ENCODE measurements around the gene OMA1. TPM values are rescaled to one million over a fixed set of nuclear protein-coding genes. Genes with fewer than 3 reads are reported as not detected.
A peak's percentile ranks its signal among the peaks of the same experiment; 100 is the strongest.
"Not testable (repeated sequence)": the region's sequence is repeated elsewhere in the genome, so short reads cannot be mapped to it uniquely, and the experiment has no call there.

Gene OMA1
- total RNA-seq, 1 donor from 2014 or later, result 2.4 TPM

DNA sequence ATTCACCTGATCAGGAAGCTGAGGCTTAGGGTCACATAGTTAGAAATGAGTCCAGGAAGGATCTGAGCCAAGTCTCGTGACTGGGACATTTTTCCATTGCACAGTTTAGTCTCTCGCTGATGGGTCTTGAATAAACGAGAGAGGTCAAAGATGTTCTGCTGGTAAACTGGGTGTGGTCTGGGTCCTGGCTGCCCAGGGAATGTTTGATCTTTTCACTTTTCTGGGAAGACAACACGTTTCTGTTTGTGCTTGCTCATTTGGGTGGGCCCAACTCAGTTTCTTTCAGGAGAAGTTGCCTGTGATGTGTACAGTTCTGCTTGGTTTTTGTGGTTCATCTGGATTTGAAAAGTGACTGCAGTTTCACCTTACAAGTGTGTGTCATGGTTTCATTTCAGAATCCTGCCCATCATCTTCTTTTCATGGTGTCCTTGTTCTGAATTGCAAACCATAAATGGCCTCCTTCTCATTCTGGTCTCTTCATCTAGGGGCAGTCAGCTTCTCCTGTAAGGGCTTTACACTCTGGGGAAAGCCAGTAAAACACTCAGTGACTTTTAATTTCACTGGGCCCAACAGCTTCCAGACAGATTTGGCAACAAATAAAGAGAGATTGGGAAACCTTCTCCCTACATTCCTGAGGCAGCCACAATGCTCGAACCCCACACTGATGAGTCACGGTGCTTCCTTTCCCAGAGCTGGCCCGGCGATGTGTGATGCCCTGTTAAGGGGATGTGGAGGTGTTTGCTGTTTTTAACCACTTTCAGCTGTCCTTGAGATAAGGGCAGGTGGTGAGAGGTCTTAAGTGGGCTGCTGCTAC is 37.8 kb upstream of the OMA1 start:
- Histone ChIP-seq H3K4me1 (peaks cover 7 to 25% of the 10 kb centered on the region in 2 donors), H3K27me3 (no peaks in the 10 kb centered on the region), H3K36me3 (no peaks in the 10 kb centered on the region), H3K9me3 (no peaks in the 10 kb centered on the region), H3K4me3 (no peak overlapping the region), H3K27ac (peak overlapping the region; percentile 71 to 89)
- TF ChIP-seq, protein P1, sequence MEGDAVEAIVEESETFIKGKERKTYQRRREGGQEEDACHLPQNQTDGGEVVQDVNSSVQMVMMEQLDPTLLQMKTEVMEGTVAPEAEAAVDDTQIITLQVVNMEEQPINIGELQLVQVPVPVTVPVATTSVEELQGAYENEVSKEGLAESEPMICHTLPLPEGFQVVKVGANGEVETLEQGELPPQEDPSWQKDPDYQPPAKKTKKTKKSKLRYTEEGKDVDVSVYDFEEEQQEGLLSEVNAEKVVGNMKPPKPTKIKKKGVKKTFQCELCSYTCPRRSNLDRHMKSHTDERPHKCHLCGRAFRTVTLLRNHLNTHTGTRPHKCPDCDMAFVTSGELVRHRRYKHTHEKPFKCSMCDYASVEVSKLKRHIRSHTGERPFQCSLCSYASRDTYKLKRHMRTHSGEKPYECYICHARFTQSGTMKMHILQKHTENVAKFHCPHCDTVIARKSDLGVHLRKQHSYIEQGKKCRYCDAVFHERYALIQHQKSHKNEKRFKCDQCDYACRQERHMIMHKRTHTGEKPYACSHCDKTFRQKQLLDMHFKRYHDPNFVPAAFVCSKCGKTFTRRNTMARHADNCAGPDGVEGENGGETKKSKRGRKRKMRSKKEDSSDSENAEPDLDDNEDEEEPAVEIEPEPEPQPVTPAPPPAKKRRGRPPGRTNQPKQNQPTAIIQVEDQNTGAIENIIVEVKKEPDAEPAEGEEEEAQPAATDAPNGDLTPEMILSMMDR (IDR thresholded peaks at IDR 0.05), result no peak
- intact Hi-C loops (cut with DNase I), result loop anchor here (1.0 to 10.0 kb wide), 3 partner anchors 8 to 191 kb away; partner anchors contain the start of gene OMA1
- DNase-seq (ENCODE audit: low spot score in 2 of 2), result peak; percentile 59 to 94

DNA sequence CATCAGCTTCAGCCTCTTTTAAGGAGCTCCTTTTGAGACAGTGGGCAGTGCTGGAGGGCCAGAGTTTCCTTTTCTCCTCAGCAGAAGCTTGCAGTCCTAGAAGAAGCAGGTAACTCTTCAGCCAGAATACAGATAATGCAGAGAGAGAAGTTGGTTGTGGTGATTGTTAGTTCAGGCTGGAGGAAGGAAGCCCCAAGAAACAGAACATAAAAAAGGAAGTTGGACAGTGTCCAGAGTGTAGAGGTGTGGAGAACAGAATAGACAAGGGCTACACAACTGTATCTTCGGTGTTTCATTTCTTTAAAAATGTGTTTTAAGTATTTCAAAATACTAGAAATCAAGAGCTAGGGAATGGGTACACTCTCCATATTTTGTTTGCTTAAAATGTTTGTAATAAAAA is 37.0 kb upstream of the OMA1 start:
- H3K27ac ChIP-seq, result peak overlapping the region; percentile 71 to 89
- no peak for DNase-seq (ENCODE audit: low spot score in 2 of 2)

DNA sequence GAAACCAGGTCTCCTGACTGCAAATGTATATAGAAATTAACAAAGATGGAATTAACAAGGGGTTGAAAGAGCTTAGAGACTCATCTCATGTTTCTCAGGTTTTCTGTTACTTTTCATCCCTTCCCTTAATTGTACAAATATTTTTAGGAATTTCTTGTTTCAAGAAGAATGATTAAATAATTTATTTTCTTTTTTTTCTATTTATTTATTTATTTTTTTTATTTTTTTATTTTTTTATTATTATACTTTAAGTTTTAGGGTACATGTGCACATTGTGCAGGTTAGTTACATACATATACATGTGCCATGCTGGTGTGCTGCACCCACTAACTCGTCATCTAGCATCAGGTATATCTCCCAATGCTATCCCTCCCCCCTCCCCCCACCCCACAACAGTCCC is 35.6 kb upstream of the OMA1 start:
- intact Hi-C loops (cut with DNase I), result loop anchor here (10.0 kb wide), 1 partner anchor 193 kb away; no protein-coding TSS in a partner anchor

More for the DNA sequence above, 37.0 kb upstream of the OMA1 start:
- TF ChIP-seq, protein P1 (IDR thresholded peaks at IDR 0.05), result no peak
- Histone ChIP-seq H3K9me3 (no peaks in the 10 kb centered on the region), H3K27me3 (no peaks in the 10 kb centered on the region), H3K4me3 (no peak overlapping the region), H3K36me3 (no peaks in the 10 kb centered on the region), H3K4me1 (peaks cover 7 to 25% of the 10 kb centered on the region in 2 donors)
- intact Hi-C loops (cut with DNase I), result loop anchor here (10.0 kb wide), 1 partner anchor 191 kb away; no protein-coding TSS in a partner anchor

GRCh38 chr1:58581641-58582040 is 35.1 kb upstream of the OMA1 start:
- TF ChIP-seq, protein P1 (IDR thresholded peaks at IDR 0.05), result no peak
- H3K9me3 ChIP-seq, result no peaks in the 10 kb centered on the region
- H3K27me3 ChIP-seq, result no peaks in the 10 kb centered on the region
- H3K27ac ChIP-seq, result no peak overlapping the region
- DNase-seq (ENCODE audit: low spot score in 2 of 2), result no peak
- no peaks in the 10 kb centered on the region for H3K36me3 ChIP-seq
- H3K4me1 ChIP-seq, result peaks cover 11 to 27% of the 10 kb centered on the region in 2 donors
- no peak overlapping the region for H3K4me3 ChIP-seq
- intact Hi-C loops (cut with DNase I), result loop anchor here (10.0 kb wide), 1 partner anchor 193 kb away; no protein-coding TSS in a partner anchor

More for the DNA sequence above, 35.6 kb upstream of the OMA1 start:
- DNase-seq (ENCODE audit: low spot score in 2 of 2); H3K9me3 ChIP-seq; H3K27me3 ChIP-seq; H3K36me3 ChIP-seq; H3K4me3 ChIP-seq; H3K27ac ChIP-seq: not testable (repeated sequence)
- peaks cover 7 to 25% of the 10 kb centered on the region in 2 donors for H3K4me1 ChIP-seq

GRCh38 chr1:58580186-58580585 is 33.7 kb upstream of the OMA1 start:
- Histone ChIP-seq H3K27ac (peak overlapping the region in 1 of 2 donors; percentile 3), H3K4me3 (no peak overlapping the region), H3K4me1 (peaks cover 17 to 25% of the 10 kb centered on the region in 2 donors), H3K36me3 (no peaks in the 10 kb centered on the region), H3K27me3 (no peaks in the 10 kb centered on the region), H3K9me3 (no peaks in the 10 kb centered on the region)
- TF ChIP-seq, protein P1 (IDR thresholded peaks at IDR 0.05), result no peak
- no peak for DNase-seq (ENCODE audit: low spot score in 2 of 2)
- intact Hi-C loops (cut with DNase I), result loop anchor here (10.0 kb wide), 1 partner anchor 195 kb away; no protein-coding TSS in a partner anchor

- no peaks in the 10 kb centered on the region for H3K36me3 ChIP-seq
- H3K9me3 ChIP-seq, result no peaks in the 10 kb centered on the region
- H3K4me1 ChIP-seq, result peaks cover 8 to 9% of the 10 kb centered on the region in 2 donors
- no peak for DNase-seq (ENCODE audit: low spot score in 2 of 2)
- intact Hi-C loops (cut with DNase I), result loop anchor here (1.0 to 2.0 kb wide), 3 partner anchors 19 to 41 kb away; partner anchors contain the start of gene OMA1
- peak overlapping the region in 1 of 2 donors; percentile 58 for H3K27ac ChIP-seq
- peak overlapping the region in 1 of 2 donors; percentile 71 for H3K4me3 ChIP-seq
- TF ChIP-seq, protein P1 (IDR thresholded peaks at IDR 0.05), result no peak
- H3K27me3 ChIP-seq, result no peaks in the 10 kb centered on the region
Measured at GRCh38 chr1:58577654-58578030, 31.1 kb upstream of the OMA1 start.

All from ascending aorta (tissue), 2 donors.